Sciatic nerve (tissue), 2 donors: Measurements from ENCODE around the gene AP3B2. TPM values are rescaled to one million over a fixed set of nuclear protein-coding genes. Genes with fewer than 3 reads are reported as not detected.
A peak's percentile ranks its signal among the peaks of the same experiment; 100 is the strongest.
"Not testable (repeated sequence)": the region's sequence is repeated elsewhere in the genome, so short reads cannot be mapped to it uniquely, and the experiment has no call there.

Experiments
- ATAC-seq: fragments of 200-7000 bp; cut with Tn5 transposase; one replicate; pipeline ENCODE4 v1.9.1; 2020; ENCODE audit warnings: mild to moderate bottlenecking, moderate library complexity
- DNase-seq: peaks from one replicate; pipeline ENCODE4 v3.0.0-alpha.2; 2020; ENCODE audit warnings: low spot score
- intact Hi-C: fragments of 100-400 bp; cut with DNase I; formaldehyde crosslinking; loops from one replicate; pipeline ENCODE4 v1.14.2; 2022
- total RNA-seq: library from RNA; stranded (reverse); fragmentation: NEBNext Ultra II Directional; extraction: Animal tissue kit (Norgen Biotek cat#: 25700); gene quantifications from one replicate; pipeline ENCODE4 v1.2.1, GENCODE V29; 2021
- donor health status: DM: no; HTN: no; CAD: no.
- donor health status: DM: no; HTN: no; CAD: no.

AP3B2 gene
- 2.4 TPM for total RNA-seq

- ATAC-seq (peak; percentile 82), DNase-seq (peak; percentile 68)
- intact Hi-C loops = no loop called here
These were observed at the start of gene AP3B2 for GRCh38 chr15:82709421-82710207. TSS of gene AP3B2 (minus strand) at chr15:82709875. CDS start at chr15:82709706, 169 bp downstream.

GRCh38 chr15:82751308-82751707, 41.6 kb upstream of the AP3B2 start:
- intact Hi-C loops = no loop called here
- DNase-seq (no peak), ATAC-seq (no peak)

- intact Hi-C loops = no loop called here
- DNase-seq (no peak), ATAC-seq (peak; percentile 6)
These were observed 41.1 kb upstream of the AP3B2 start for GRCh38 chr15:82750831-82751180.

GRCh38 chr15:82749951-82750830, 40.5 kb upstream of the AP3B2 start:
- ATAC-seq (peak; percentile 100), DNase-seq (peak; percentile 93)
- intact Hi-C loops = no loop called here

- no peak for ATAC-seq
- intact Hi-C loops = no loop called here
- DNase-seq = no peak
These were observed 38.6 kb upstream of the AP3B2 start for GRCh38 chr15:82748315-82748714.

- intact Hi-C loops = no loop called here
These were observed 34.1 kb upstream of the AP3B2 start for GRCh38 chr15:82743810-82744209.

GRCh38 chr15:82742134-82742533, 32.5 kb upstream of the AP3B2 start:
- DNase-seq (no peak), ATAC-seq (no peak)
- intact Hi-C loops = no loop called here

More at GRCh38 chr15:82743810-82744209, 34.1 kb upstream of the AP3B2 start:
- ATAC-seq = no peak
- DNase-seq = no peak

GRCh38 chr15:82739086-82739485, 29.4 kb upstream of the AP3B2 start:
- intact Hi-C loops = no loop called here

GRCh38 chr15:82737975-82738374, 28.3 kb upstream of the AP3B2 start:
- intact Hi-C loops = no loop called here
- ATAC-seq (no peak), DNase-seq (no peak)

More at GRCh38 chr15:82739086-82739485, 29.4 kb upstream of the AP3B2 start:
- DNase-seq (no peak), ATAC-seq (no peak)

GRCh38 chr15:82731527-82731926, 21.9 kb upstream of the AP3B2 start:
- intact Hi-C loops = no loop called here
- DNase-seq (no peak), ATAC-seq (no peak)

- DNase-seq = no peak
- no peak for ATAC-seq
- intact Hi-C loops = no loop called here
These were observed 20.4 kb upstream of the AP3B2 start for GRCh38 chr15:82730022-82730530.

- ATAC-seq = no peak
- intact Hi-C loops = no loop called here
- no peak for DNase-seq
These were observed 17.1 kb upstream of the AP3B2 start for GRCh38 chr15:82726816-82727215.

- DNase-seq (no peak), ATAC-seq (no peak)
- intact Hi-C loops = no loop called here
These were observed 5.3 kb upstream of the AP3B2 start for GRCh38 chr15:82715003-82715402.

- DNase-seq (no peak), ATAC-seq (no peak)
- intact Hi-C loops = no loop called here
These were observed 4.3 kb upstream of the AP3B2 start for GRCh38 chr15:82714016-82714415.

GRCh38 chr15:82712036-82712435, 2.4 kb upstream of the AP3B2 start:
- ATAC-seq = no peak
- no peak for DNase-seq
- intact Hi-C loops = no loop called here

- DNase-seq (no peak), ATAC-seq (no peak)
- intact Hi-C loops = no loop called here
These were observed 1.3 kb upstream of the AP3B2 start for GRCh38 chr15:82710926-82711490.

- intact Hi-C loops = no loop called here
- no peak for DNase-seq
- ATAC-seq = no peak
These were observed 507 bp upstream of the AP3B2 start for GRCh38 chr15:82710208-82710555.

GRCh38 chr15:82709081-82709420, 624 bp downstream of the AP3B2 start:
- DNase-seq = no peak
- no peak for ATAC-seq
- intact Hi-C loops = no loop called here

GRCh38 chr15:82705856-82706255, 3.8 kb downstream of the AP3B2 start:
- intact Hi-C loops, DNase-seq, ATAC-seq: not testable (repeated sequence)

GRCh38 chr15:82699726-82700125, 9.9 kb downstream of the AP3B2 start:
- intact Hi-C loops = no loop called here
- DNase-seq (no peak), ATAC-seq (no peak)
